HL-60 (cell line): ENCODE results near the gene SMARCA2.

Experiments
- DNase-seq, 2 experiments: peaks; one replicate each; pipeline ENCODE4 v3.0.0-alpha.2; 2010 to 2020; ENCODE audit warnings: low read depth in 1 of 2, low spot score in 1 of 2
- H3K27ac ChIP-seq: fragments of 250-450 bp; sonication (Bioruptor Pico); replicated peaks from 2 replicates; pipeline ENCODE4 v1.5.1; 2020; ENCODE audit warnings: mild to moderate bottlenecking, moderate library complexity
- H3K27me3 ChIP-seq: fragments of 250-450 bp; sonication (Bioruptor Pico); 2 replicates; pipeline ENCODE4 v1.5.1; 2021; ENCODE audit warnings: mild to moderate bottlenecking, moderate library complexity; ENCODE audit not compliant: insufficient read depth, poor library complexity, severe bottlenecking
- H3K4me3 ChIP-seq: replicated peaks from 2 replicates; pipeline ENCODE4 v1.5.1; 2011; ENCODE audit warnings: mild to moderate bottlenecking, control low read depth, low read length; ENCODE audit not compliant: insufficient read depth
- CTCF ChIP-seq: IDR thresholded peaks from one replicate; pipeline ENCODE4 v1.5.1; 2011; ENCODE audit warnings: low read length, control low read depth, inconsistent platforms; ENCODE audit not compliant: insufficient read depth
- GABPA ChIP-seq: IDR thresholded peaks from 2 replicates; pipeline ENCODE4 v1.6.1; 2012; ENCODE audit warnings: low read depth
- POLR2AphosphoS5 ChIP-seq: IDR thresholded peaks from 2 replicates; pipeline ENCODE4 v1.6.1; 2012; ENCODE audit warnings: low read depth
- REST ChIP-seq: IDR thresholded peaks from 2 replicates; pipeline ENCODE4 v1.6.1; 2012; ENCODE audit warnings: low read depth; ENCODE audit not compliant: insufficient replicate concordance
- SPI1 ChIP-seq: IDR thresholded peaks from 2 replicates; pipeline ENCODE4 v1.6.1; 2012; ENCODE audit warnings: low read depth, mild to moderate bottlenecking, borderline replicate concordance

SMARCA2 gene

DNA sequence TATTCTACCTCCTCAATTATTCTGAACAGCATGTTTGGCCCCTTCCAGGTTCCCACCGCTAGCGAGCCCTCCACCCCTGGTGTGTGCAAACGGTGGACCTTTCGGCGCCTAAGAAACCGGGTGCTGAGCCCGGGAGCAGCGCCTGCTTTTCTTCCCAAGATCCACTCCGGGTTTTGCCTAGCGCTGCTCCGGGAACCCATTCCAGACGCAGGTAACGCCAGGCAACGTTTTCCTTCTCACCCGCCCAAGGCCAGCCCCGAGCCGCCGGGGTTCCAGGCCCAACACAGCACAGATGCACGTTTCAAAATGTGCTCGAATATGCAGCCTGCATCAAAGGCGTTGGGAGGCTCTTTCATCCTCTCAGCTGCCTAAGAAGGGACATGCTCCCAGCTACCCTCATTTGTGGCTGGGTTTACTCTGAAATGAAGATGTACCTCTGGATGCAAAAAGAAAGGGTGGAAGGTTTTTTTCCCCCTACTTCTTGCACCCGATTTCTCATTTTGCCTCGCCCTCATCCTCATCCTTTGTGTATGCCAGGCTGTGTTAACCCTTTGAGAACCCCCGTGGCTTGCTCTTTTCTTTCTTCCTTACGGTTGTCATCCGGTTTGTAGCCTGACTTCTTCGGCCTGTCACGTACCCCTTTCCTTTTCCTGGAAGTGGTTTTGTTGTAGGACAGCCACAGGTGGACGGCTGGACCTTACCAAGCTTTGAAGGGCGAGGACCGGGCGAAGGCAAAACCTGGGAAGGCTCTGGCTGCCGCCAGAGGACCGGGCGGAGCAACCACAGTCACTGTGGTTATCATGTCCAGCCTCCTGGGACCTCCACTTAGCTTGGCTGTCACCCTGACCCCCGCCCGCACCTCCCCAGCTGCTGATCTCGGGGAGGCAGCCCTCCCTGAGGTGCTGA, 226.9 kb downstream of the SMARCA2 start:
- Histone ChIP-seq H3K4me3 (peak overlapping the region; percentile 21; the same call in 1 of the 2 replicates), H3K27ac (no peak overlapping the region), H3K27me3 (no peaks in the 10 kb centered on the region)
- TF ChIP-seq REST (peak; percentile 7), GABPA (no peak), POLR2AphosphoS5 (peak; percentile 60)
- DNase-seq, result peak; percentile 66 to 85

DNA sequence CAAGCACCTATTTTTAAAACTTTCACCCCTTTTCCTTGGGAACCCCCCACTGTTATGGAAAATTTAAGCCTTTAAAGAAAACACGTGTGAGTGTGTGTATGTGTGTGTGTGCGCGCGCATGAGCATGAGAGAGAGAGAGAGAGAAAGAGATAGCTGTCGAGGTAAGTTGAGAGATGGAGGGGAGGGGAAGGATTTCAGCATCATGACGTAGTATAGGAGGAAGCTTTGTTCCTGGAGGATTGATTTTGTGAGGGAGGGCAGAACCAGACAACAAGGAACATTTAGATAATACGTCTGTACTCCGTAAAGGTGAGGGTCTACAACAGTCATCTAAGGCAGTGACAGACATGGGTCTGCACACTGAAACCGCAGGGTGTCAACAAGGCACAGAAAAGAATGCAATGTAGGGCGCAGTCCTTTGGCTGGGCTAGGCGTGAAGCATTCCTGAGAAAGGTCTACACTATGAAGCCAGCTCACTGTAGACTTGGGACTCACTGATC, 227.7 kb downstream of the SMARCA2 start:
- Histone ChIP-seq H3K27ac (no peak overlapping the region), H3K4me3 (no peak overlapping the region), H3K27me3 (no peaks in the 10 kb centered on the region)
- TF ChIP-seq GABPA, result no peak
- no peak for TF ChIP-seq POLR2AphosphoS5
- no peak for TF ChIP-seq REST
- no peak for TF ChIP-seq SPI1
- TF ChIP-seq CTCF, result no peak
- no peak for DNase-seq
